ENCODE measurements around the gene HCRTR1.

HCRTR1 gene

GRCh38 chr1:31666263-31666963 lies 48.9 kb downstream of the HCRTR1 start:
- no peak for TF ChIP-seq CTCF (IDR thresholded peaks at IDR 0.05; ENCODE audit: low read depth, low read length)
- no peak overlapping the region for H3K4me3 ChIP-seq (ENCODE audit: low read depth, low read length)

- TF ChIP-seq CTCF (IDR thresholded peaks at IDR 0.05; ENCODE audit: low read depth, low read length) = no peak
These were observed 49.7 kb downstream of the HCRTR1 start for GRCh38 chr1:31667065-31667785.

GRCh38 chr1:31668303-31668883 lies 50.9 kb downstream of the HCRTR1 start:
- no peak for TF ChIP-seq CTCF (IDR thresholded peaks at IDR 0.05; ENCODE audit: low read depth, low read length)
- no peak overlapping the region for H3K4me3 ChIP-seq (ENCODE audit: low read depth, low read length)

More at GRCh38 chr1:31667065-31667785, 49.7 kb downstream of the HCRTR1 start:
- H3K4me3 ChIP-seq (ENCODE audit: low read depth, low read length) = no peak overlapping the region

GRCh38 chr1:31669433-31669785 lies 51.9 kb downstream of the HCRTR1 start:
- no peak overlapping the region for H3K4me3 ChIP-seq (ENCODE audit: low read depth, low read length)
- no peak for TF ChIP-seq CTCF (IDR thresholded peaks at IDR 0.05; ENCODE audit: low read depth, low read length)

- H3K4me3 ChIP-seq (ENCODE audit: low read depth, low read length) = no peak overlapping the region
- TF ChIP-seq CTCF (IDR thresholded peaks at IDR 0.05; ENCODE audit: low read depth, low read length) = no peak
These were observed 52.5 kb downstream of the HCRTR1 start for GRCh38 chr1:31669786-31670592.

- TF ChIP-seq CTCF (IDR thresholded peaks at IDR 0.05; ENCODE audit: low read depth, low read length) = no peak
- H3K4me3 ChIP-seq (ENCODE audit: low read depth, low read length) = no peak overlapping the region
These were observed 53.1 kb downstream of the HCRTR1 start for GRCh38 chr1:31670593-31670964.
